Rectal smooth muscle tissue (tissue), 1 donor: ENCODE results near the gene CELF5.

Experiments
- H3K27ac ChIP-seq: one replicate; pipeline ENCODE4 v1.7.0; 2013; ENCODE audit warnings: low read depth, low read length, inconsistent platforms
- H3K27me3 ChIP-seq: one replicate; pipeline ENCODE4 v1.7.0; 2013; ENCODE audit warnings: low read length; ENCODE audit not compliant: control insufficient read depth, insufficient read depth
- H3K36me3 ChIP-seq: one replicate; pipeline ENCODE4 v1.7.0; 2013; ENCODE audit warnings: low read length; ENCODE audit not compliant: control insufficient read depth, insufficient read depth
- H3K4me1 ChIP-seq: one replicate; pipeline ENCODE4 v1.7.0; 2013; ENCODE audit warnings: low read length; ENCODE audit not compliant: control insufficient read depth, insufficient read depth
- H3K4me3 ChIP-seq: one replicate; pipeline ENCODE4 v1.7.0; 2013; ENCODE audit warnings: low read length
- H3K9ac ChIP-seq: one replicate; pipeline ENCODE4 v1.7.0; 2013; ENCODE audit warnings: low read length

CELF5 gene

DNA sequence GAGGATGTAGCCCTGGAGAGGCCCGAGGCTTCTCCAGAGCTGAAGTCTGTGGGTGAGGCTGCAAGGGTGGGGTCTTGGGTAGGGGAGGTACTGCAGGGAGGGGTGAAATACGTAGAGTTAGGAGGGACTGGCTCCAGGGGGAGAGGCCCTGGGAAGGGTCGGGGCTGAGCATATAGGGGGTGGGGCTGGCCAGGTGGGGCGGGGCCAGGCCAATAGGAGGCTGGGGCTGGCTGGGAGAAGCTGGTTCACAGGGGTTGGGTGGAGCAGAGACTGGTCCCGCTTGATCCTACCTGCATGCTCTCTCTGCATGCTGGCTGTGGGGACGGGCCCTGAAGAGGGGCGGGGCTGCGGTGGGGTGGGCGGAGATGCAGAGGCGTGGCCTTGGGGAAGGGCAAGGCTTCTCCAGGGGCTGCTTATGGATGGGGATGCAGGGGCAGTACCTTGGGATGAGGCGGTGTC is 51.9 kb downstream of the CELF5 start:
- Histone ChIP-seq H3K27me3 (peaks cover 13% of the 10 kb centered on the region), H3K27ac (no peak overlapping the region), H3K36me3 (no peaks in the 10 kb centered on the region), H3K4me1 (no peaks in the 10 kb centered on the region), H3K9ac (no peak overlapping the region), H3K4me3 (no peak overlapping the region)

DNA sequence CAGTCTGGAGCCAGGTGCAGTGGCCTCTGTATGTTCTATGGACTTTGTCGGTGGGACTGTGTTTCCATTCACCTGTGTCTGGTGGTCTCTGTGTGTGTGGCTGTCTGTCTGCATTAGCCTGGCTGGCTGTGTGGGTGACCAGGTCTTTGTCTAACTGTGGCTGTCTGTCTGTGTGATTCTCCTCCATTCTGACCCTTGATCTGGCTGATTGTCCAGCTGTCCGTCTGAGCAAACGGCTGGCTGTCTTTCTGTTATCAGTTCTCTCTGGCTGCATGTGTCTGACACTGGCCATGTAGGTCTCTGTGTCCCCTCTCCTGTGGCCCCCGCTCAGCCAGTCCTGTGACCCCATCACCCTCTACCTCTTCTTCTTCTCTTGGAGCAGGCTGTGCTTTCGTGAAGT is 53.2 kb downstream of the CELF5 start:
- H3K4me3 ChIP-seq, result no peak overlapping the region
- H3K4me1 ChIP-seq, result no peaks in the 10 kb centered on the region
- H3K9ac ChIP-seq, result no peak overlapping the region
- H3K27me3 ChIP-seq, result peaks cover 20% of the 10 kb centered on the region
- H3K36me3 ChIP-seq, result no peaks in the 10 kb centered on the region
- H3K27ac ChIP-seq, result no peak overlapping the region

DNA sequence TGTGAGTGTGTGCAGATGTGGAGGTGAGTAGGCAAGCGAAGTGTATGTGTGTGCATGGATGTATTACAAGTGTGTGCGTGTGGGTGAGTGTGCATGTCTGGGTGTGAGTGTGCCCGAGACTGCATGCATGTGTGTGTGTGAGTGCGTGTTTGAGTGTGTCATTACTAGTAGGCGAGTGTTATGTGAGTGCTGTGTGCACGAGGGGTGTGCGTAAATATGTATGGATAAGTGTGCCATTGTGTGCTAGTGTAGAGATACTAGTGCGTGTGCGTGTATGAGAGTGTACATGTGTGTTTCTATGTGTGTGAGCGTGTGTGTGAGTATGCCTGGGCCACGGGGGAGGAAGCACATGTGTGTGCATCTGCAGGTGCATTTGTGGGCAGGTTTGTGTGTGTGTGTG is 53.8 kb downstream of the CELF5 start:
- Histone ChIP-seq H3K27ac (no peak overlapping the region), H3K27me3 (peaks cover 20% of the 10 kb centered on the region), H3K4me1 (no peaks in the 10 kb centered on the region), H3K4me3 (no peak overlapping the region), H3K36me3 (no peaks in the 10 kb centered on the region), H3K9ac (no peak overlapping the region)

DNA sequence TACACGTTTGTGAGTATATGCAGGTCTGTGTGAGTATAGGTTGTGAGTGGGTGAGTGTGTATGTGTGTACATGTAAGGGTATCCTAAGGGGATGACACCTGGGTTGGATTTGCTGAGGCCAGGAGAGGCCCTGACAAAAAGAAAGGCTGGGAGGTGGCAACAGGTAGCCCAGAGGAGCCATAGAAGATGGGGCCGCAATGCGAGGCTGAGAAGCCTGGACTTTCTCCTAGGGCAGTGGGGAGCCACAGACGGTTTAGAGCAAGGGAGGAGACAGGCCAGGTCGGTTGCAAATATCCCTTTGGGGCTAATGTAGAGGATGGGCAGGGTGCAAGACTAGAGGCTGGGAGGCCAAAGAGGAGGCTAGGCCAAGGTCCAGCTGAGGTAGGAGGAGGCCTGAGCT is 54.3 kb downstream of the CELF5 start:
- no peaks in the 10 kb centered on the region for H3K36me3 ChIP-seq
- H3K4me3 ChIP-seq, result no peak overlapping the region
- no peaks in the 10 kb centered on the region for H3K4me1 ChIP-seq
- no peak overlapping the region for H3K27ac ChIP-seq
- peaks cover 21% of the 10 kb centered on the region for H3K27me3 ChIP-seq
- H3K9ac ChIP-seq, result no peak overlapping the region

DNA sequence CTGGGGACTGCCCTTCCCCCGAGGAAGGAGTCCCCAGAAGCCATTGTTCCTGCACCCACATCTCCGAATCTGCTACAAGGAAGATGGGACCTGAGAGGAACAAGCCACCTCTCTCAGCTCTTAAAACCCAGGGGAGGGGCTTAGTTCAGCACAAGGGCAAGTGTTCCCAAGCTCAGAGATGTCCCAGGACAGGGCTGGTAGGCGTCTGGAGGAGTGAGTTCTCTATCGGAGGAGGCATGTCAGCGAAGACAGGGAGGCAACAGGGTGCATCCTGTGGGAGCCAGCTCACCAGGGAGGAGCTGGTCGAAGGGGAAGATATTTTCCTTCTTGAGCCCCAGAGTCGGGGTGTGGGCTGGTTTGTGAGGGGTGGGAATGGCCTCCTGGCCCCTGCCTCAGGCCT is 54.8 kb downstream of the CELF5 start:
- H3K36me3 ChIP-seq, result no peaks in the 10 kb centered on the region
- H3K4me1 ChIP-seq, result no peaks in the 10 kb centered on the region
- H3K4me3 ChIP-seq, result no peak overlapping the region
- no peak overlapping the region for H3K9ac ChIP-seq
- peaks cover 24% of the 10 kb centered on the region for H3K27me3 ChIP-seq
- H3K27ac ChIP-seq, result no peak overlapping the region

GRCh38 chr19:3281026-3281425 is 56.6 kb downstream of the CELF5 start:
- Histone ChIP-seq H3K36me3 (no peaks in the 10 kb centered on the region), H3K9ac (no peak overlapping the region), H3K4me1 (no peaks in the 10 kb centered on the region), H3K27ac (no peak overlapping the region), H3K27me3 (peaks cover 28% of the 10 kb centered on the region), H3K4me3 (no peak overlapping the region)

DNA sequence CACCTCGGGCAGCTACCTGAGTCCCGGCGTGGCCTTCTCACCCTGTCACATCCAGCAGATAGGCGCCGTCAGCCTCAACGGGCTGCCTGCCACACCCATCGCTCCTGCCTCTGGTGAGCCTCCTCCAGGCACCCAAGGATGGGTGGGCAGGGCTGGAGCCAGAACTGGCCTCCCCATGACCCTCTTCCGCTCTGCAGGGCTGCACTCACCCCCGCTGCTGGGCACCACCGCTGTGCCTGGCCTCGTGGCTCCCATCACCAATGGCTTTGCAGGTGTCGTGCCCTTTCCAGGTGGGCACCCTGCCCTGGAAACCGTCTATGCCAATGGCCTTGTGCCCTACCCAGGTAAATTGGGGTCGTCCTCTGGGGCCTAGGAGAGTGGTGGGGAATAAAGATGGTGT is 57.7 kb downstream of the CELF5 start:
- Histone ChIP-seq H3K27ac (no peak overlapping the region), H3K36me3 (no peaks in the 10 kb centered on the region), H3K4me1 (no peaks in the 10 kb centered on the region), H3K27me3 (peaks cover 28% of the 10 kb centered on the region), H3K9ac (no peak overlapping the region), H3K4me3 (no peak overlapping the region)

DNA sequence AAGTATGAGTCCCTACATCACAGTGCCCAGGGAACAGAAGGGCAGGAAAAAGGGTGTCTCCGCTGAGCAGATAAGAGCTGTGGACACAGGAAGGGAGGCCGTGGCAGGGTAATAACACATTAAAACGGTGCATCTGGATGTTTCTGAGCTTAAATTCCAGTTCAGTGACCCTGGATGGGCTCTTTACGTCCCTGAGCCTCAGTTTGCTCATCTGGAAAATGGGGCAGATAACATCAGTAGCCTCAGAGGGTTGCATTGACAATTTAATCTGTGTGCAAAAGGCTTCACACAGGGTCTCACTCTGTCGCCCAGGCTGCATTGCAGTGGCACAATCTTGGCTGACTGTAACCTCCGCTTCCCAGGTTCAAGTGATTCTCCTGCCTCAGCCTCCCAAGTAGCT is 58.1 kb downstream of the CELF5 start:
- H3K4me3 ChIP-seq, result no peak overlapping the region
- peaks cover 28% of the 10 kb centered on the region for H3K27me3 ChIP-seq
- H3K9ac ChIP-seq, result no peak overlapping the region
- H3K4me1 ChIP-seq, result no peaks in the 10 kb centered on the region
- H3K36me3 ChIP-seq, result no peaks in the 10 kb centered on the region
- no peak overlapping the region for H3K27ac ChIP-seq

- H3K36me3 ChIP-seq, result no peaks in the 10 kb centered on the region
- H3K4me3 ChIP-seq, result no peak overlapping the region
- no peaks in the 10 kb centered on the region for H3K4me1 ChIP-seq
- peaks cover 29% of the 10 kb centered on the region for H3K27me3 ChIP-seq
- no peak overlapping the region for H3K27ac ChIP-seq
- H3K9ac ChIP-seq, result no peak overlapping the region
These were observed 58.8 kb downstream of the CELF5 start for GRCh38 chr19:3283246-3283751.

DNA sequence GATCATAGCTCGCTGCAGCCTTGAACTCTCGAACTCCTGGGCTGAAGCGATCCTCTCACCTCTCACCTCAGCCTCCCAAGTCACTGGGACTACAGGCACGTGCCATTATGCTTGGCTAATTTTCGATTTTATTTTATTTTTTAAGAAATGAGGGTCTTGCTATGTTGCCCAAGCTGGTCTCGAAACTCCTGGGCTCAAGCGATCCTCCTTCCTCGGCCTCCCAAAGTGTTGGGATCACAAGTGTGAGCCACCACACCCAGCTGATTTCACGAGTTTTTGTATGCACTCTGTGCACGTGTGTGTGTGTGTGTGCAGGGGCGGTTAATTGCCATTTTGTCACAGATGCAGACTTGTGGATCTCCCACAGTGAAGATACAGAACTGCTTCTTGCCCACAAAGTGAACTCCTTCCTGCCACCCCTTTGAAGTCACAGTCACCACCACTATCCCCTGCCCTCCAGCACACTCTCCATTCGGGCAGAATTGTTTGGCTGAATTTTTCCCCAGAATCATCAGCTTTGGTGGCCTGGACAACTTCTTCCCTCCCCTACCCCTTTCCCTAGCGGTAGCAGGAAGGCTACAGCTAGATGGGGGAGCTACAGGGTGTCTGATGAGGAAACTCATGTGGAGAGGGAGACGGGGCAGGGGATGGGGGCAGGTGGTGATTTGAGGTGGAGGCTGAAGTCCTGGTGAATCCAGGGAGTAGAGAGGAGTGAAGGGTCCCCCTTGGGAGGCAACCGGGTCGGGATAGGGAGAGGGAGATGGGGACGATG is 59.6 kb downstream of the CELF5 start:
- Histone ChIP-seq H3K4me3 (peak overlapping the region; percentile 22), H3K4me1 (no peaks in the 10 kb centered on the region), H3K27ac (no peak overlapping the region), H3K36me3 (no peaks in the 10 kb centered on the region), H3K27me3 (peaks cover 29% of the 10 kb centered on the region), H3K9ac (no peak overlapping the region)

GRCh38 chr19:3284759-3285646 is 60.5 kb downstream of the CELF5 start:
- Histone ChIP-seq H3K4me3 (peak overlapping the region; percentile 22), H3K36me3 (no peaks in the 10 kb centered on the region), H3K9ac (no peak overlapping the region), H3K27me3 (peaks cover 29% of the 10 kb centered on the region), H3K27ac (no peak overlapping the region), H3K4me1 (no peaks in the 10 kb centered on the region)

DNA sequence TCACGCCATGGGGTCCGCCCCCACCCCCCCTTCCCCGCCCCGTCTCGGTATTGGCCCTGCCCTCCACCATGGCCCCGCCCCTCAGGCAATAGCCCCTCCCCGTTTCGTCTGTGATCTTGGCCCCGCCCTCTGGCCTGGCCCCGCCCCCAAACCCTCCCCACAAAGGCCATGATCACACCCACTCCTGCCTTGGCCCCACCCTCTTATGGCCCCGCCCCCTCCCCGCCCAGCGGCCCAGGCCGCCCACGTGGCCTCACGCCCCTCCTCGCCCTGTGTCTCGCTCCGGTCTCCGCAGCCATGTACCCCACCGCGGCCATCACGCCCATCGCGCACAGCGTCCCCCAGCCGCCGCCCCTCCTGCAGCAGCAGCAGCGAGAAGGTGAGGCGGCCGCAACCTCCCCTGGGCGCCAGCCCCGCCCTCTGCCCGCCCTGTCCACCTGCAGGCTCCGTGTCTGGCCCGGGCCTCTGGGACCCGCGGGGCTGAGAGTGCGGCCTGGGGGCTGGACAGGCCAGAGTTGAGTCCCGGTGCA is 61.3 kb downstream of the CELF5 start:
- peak overlapping the region; percentile 32 for H3K4me3 ChIP-seq
- no peaks in the 10 kb centered on the region for H3K36me3 ChIP-seq
- peaks cover 29% of the 10 kb centered on the region for H3K27me3 ChIP-seq
- no peaks in the 10 kb centered on the region for H3K4me1 ChIP-seq
- H3K9ac ChIP-seq, result no peak overlapping the region
- no peak overlapping the region for H3K27ac ChIP-seq
